SKM-1 treated with dmso at 0.1 percent for 144 hours (cell line): ENCODE measurements around the gene GTF2IRD1.
"Not testable (repeated sequence)": the region's sequence is repeated elsewhere in the genome, so short reads cannot be mapped to it uniquely, and the experiment has no call there.

Experiments
- DNase-seq: peaks from one replicate; lab custom pipeline; 2025; ENCODE audit not compliant: unreplicated experiment; lab: John Stamatoyannopoulos, UW

GTF2IRD1 gene

DNA sequence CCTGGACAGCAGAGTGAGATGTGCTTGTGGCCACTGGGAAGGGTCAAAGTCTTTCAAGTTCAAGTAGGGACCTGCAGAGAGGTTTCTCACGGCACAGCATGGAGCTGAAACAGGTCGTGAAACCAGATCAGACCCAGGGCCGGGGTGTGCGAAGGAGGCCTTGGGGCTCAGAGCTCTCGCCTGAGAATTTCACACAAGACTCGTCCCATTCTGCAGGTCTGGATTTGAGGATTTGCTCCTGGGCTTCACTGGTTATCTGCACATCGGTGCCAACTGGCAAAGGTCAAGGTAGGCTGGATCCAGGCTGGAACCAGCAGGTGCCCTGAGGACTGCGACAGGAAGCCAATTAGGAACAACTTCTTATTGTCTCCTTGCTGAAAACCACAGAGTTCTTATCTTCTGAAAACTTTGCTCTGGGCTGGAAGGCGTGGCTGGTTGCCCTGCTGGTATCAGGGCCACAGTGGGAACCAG, 179.8 kb downstream of the GTF2IRD1 start:
- no peak for DNase-seq

DNA sequence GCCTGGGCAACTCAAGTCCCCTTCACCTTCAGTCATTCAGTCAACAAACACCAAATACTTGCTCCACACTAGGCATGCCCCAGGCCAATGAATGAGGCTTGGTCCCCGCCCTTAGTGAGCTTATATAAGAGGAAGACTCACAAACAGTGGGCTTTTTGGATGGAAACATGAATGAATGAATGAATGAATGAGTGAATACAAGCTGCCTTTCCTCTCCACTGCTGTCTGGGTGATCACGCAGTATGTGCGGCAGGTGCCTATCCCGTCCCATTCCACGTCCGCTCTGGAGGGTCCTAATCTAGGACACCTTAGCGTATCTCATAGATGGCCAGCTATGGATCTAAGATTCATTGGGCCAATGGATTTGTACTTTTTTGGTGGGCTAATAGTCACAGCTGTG, 184.0 kb downstream of the GTF2IRD1 start:
- DNase-seq = no peak

DNA sequence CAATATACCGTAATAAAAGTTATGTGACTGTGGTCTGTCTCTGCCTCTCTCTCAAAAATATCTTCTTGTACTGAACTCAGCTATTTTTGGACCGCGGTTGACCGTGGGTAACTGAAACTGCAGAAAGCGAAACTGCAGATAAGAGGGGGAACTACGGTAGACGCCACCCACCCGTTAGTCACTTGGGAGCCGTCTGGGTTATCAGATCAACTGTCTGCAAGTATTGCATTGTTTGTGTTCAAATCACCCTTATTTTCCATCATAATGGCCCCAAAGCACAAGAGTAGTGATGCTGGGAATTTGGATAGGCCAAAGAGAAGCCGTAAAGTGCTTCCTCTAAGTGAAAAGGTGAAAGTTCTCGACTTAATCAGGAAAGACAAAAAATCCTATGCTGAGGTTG, 196.3 kb downstream of the GTF2IRD1 start:
- peak; percentile 35 for DNase-seq

DNA sequence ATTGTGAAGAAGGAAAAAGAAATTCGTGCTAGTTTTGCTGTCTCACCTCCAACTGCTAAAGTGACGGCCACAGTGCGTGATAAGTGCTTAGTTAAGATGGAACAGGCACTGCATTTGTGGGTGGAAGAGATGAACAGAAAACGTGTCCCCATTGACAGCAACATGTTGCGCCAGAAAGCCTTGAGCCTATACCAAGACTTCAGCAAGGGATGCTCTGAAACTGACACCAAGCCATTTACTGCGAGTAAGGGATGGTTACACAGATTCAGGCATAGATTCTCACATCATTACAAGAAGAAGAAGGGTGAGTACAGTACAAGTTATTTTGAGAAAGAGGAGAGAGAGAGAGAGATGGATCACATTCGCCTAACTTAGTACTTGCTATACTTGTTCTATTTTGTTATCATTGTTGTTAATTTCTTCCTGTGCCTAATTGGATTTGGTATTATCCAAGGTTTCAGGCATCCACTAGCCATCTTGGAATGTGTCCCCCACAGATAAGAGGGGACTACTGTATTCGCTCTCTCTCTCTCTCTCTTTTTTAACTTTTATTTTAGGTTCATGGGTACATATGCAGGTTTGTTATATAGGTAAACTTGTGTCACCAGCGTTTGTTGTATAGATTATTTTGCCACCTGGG, 196.9 kb downstream of the GTF2IRD1 start:
- not testable (repeated sequence) for DNase-seq

DNA sequence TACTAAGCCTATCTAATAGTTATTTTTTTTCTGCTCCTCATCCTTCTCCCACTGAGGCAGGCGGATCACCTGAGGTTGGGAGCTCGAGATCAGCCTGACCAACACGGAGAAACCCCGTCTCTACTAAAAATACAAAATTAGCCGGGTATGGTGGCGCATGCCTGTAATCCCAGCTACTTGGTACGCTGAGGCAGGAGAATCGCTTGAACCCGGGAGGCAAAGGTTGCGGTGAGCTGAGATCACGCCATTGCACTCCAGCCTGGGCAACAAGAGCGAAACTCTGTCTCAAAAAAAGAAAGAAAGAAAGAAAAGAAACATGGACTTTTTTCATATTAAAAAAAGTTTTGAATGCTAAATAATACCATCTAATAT, 197.4 kb downstream of the GTF2IRD1 start:
- DNase-seq = not testable (repeated sequence)
